Uterus (tissue), 4 donors: Measurements from ENCODE around the gene RPL36. TPM values are rescaled to one million over a fixed set of nuclear protein-coding genes. Genes with fewer than 3 reads are reported as not detected.

Source experiments
- DNase-seq, 2 donors: peaks; one replicate each; pipeline ENCODE4 v3.0.0-alpha.2; 2019 to 2020
- H3K27ac ChIP-seq, 2 donors: fragments of 200-600 bp; sonication (generic); 1 replicate in 1 of 2; 2 replicates in 1 of 2; pipeline ENCODE4 v1.5.1; 2016 to 2018
- H3K27me3 ChIP-seq, 2 donors: fragments of 200-600 bp; sonication (generic); one replicate each; pipeline ENCODE4 v1.5.1; 2018 to 2019; ENCODE audit warnings: control low read depth in 1 of 2
- H3K36me3 ChIP-seq, 2 donors: fragments of 200-600 bp; sonication (generic); one replicate each; pipeline ENCODE4 v1.5.1; 2019; ENCODE audit warnings: control low read depth in 1 of 2
- H3K4me1 ChIP-seq, 2 donors: fragments of 200-600 bp; sonication (generic); one replicate each; pipeline ENCODE4 v1.5.1; 2018 to 2019; ENCODE audit warnings: control low read depth in 1 of 2
- H3K4me3 ChIP-seq, 2 donors: fragments of 200-600 bp; sonication (generic); 1 replicate in 1 of 2; 2 replicates in 1 of 2; pipeline ENCODE4 v1.5.1; 2018 to 2019; ENCODE audit warnings: mild to moderate bottlenecking in 1 of 2
- H3K9me3 ChIP-seq, 2 donors: fragments of 200-600 bp; sonication (generic); one replicate each; pipeline ENCODE4 v1.5.1; 2019; ENCODE audit warnings: control low read depth in 1 of 2
- CTCF ChIP-seq, 4 experiments: fragments of 200-600 bp in 2 of 4; fragments of 450-650 bp in 2 of 4; sonication (generic) in 2 of 4; IDR thresholded peaks; one replicate each; pipeline ENCODE4 v1.5.1; 2016 to 2019; ENCODE audit warnings: antibody characterized with exemption in 4 of 4, mild to moderate bottlenecking in 2 of 4, moderate library complexity in 1 of 4
- POLR2A ChIP-seq, 2 donors: fragments of 450-650 bp; IDR thresholded peaks; one replicate each; pipeline ENCODE4 v1.6.1; 2016; ENCODE audit warnings: antibody characterized with exemption in 2 of 2, mild to moderate bottlenecking in 1 of 2, moderate library complexity in 1 of 2
- intact Hi-C: fragments of 100-400 bp; cut with DNase I; formaldehyde crosslinking; loops from one replicate; pipeline ENCODE4 v1.15.1; 2023; ENCODE audit warnings: low total_unique reads
- total RNA-seq, 4 donors: library from RNA; depleted of rRNA in 3 of 4; stranded (reverse); fragments of >200 nt in 3 of 4; gene quantifications; one replicate each; pipeline versions ENCODE4 v1.1.0 to v1.2.4, GENCODE V29; 2014 to 2023
- donor health status: DM: yes; HTN: yes; CAD: no.

Gene RPL36
- total RNA-seq, 4 donors from 2014 or later, result 269 to 1,645 (median 565) TPM

- Histone ChIP-seq H3K27ac (peak within 1 kb of the TSS; percentile 91 to 95), H3K27me3 (no peaks in the 10 kb centered on the region), H3K36me3 (no peaks in the 10 kb centered on the region), H3K4me3 (peak within 1 kb of the TSS; percentile 59 to 91), H3K4me1 (peaks cover 0 to 3% of the 10 kb centered on the region in 2 donors), H3K9me3 (no peaks in the 10 kb centered on the region)
- peak in 1 of 4 experiments; percentile 24 for TF ChIP-seq CTCF (IDR thresholded peaks at IDR 0.05)
- peak in 1 of 2 donors; percentile 34 for TF ChIP-seq POLR2A (IDR thresholded peaks at IDR 0.05)
- peak; percentile 98 to 99 for DNase-seq
- intact Hi-C loops, result no loop called here
These were observed 9.4 kb upstream of the RPL36 start, which contains the start of the genes HSD11B1L and MICOS13 for GRCh38 chr19:5680437-5681368. TSS of gene HSD11B1L (plus strand) at chr19:5681027. CDS start at chr19:5684833, 3,806 bp downstream. TSS of gene MICOS13 (minus strand) at chr19:5680516. CDS start at chr19:5680486, 30 bp downstream.

- intact Hi-C loops, result no loop called here
- Histone ChIP-seq H3K36me3 (no peaks in the 10 kb centered on the region), H3K9me3 (no peaks in the 10 kb centered on the region), H3K27ac (peak overlapping the region; percentile 91 to 95), H3K4me3 (peak overlapping the region; percentile 59 to 91), H3K4me1 (peaks cover 0 to 3% of the 10 kb centered on the region in 2 donors), H3K27me3 (no peaks in the 10 kb centered on the region)
- TF ChIP-seq POLR2A (IDR thresholded peaks at IDR 0.05), result no peak
- no peak for TF ChIP-seq CTCF (IDR thresholded peaks at IDR 0.05)
- DNase-seq, result no peak
These were observed 8.5 kb upstream of the RPL36 start for GRCh38 chr19:5681391-5682106.

GRCh38 chr19:5682107-5682482 lies 8.0 kb upstream of the RPL36 start:
- no peaks in the 10 kb centered on the region for H3K9me3 ChIP-seq
- TF ChIP-seq POLR2A (IDR thresholded peaks at IDR 0.05) (no peak), CTCF (IDR thresholded peaks at IDR 0.05) (no peak)
- H3K36me3 ChIP-seq, result no peaks in the 10 kb centered on the region
- H3K27me3 ChIP-seq, result no peaks in the 10 kb centered on the region
- H3K27ac ChIP-seq, result no peak overlapping the region
- no peak overlapping the region for H3K4me3 ChIP-seq
- DNase-seq, result no peak
- H3K4me1 ChIP-seq, result peaks cover 0 to 3% of the 10 kb centered on the region in 2 donors
- intact Hi-C loops, result no loop called here

GRCh38 chr19:5683177-5683886 lies 6.8 kb upstream of the RPL36 start:
- no peaks in the 10 kb centered on the region for H3K27me3 ChIP-seq
- no peaks in the 10 kb centered on the region for H3K36me3 ChIP-seq
- TF ChIP-seq POLR2A (IDR thresholded peaks at IDR 0.05) (no peak), CTCF (IDR thresholded peaks at IDR 0.05) (no peak)
- DNase-seq, result no peak
- intact Hi-C loops, result no loop called here
- H3K27ac ChIP-seq, result no peak overlapping the region
- no peak overlapping the region for H3K4me3 ChIP-seq
- H3K9me3 ChIP-seq, result no peaks in the 10 kb centered on the region
- peaks cover 0 to 9% of the 10 kb centered on the region in 2 donors for H3K4me1 ChIP-seq
